HEK293 (cell line): ENCODE measurements around the gene ZNF146.

Source experiments
- CTCF ChIA-PET: fragments of 350-600 bp; formaldehyde crosslinking; extraction: SDS; loops from one replicate; lab custom pipeline; 2021; ENCODE audit warnings: antibody characterized with exemption; lab: Yijun Ruan, JAX
- POLR2A ChIA-PET: fragments of 300-600 bp; formaldehyde crosslinking; extraction: SDS; loops from one replicate; lab custom pipeline; 2020; ENCODE audit warnings: antibody characterized with exemption, inconsistent platforms; lab: Yijun Ruan, JAX
- H3K27ac ChIP-seq: fragments of 200-500 bp; sonication (Bioruptor generic); 2 replicates; pipeline ENCODE4 v1.5.1; 2014; ENCODE audit warnings: low read depth, low read length, control low read depth, inconsistent platforms; ENCODE audit errors: extremely low read depth
- H3K36me3 ChIP-seq, 2 experiments: fragments of 200-500 bp in 1 of 2; sonication (Bioruptor generic) in 1 of 2; 1 replicate in 1 of 2; 2 replicates in 1 of 2; pipeline ENCODE4 v1.5.1; 2014 to 2017; ENCODE audit warnings: inconsistent platforms in 2 of 2, low read length in 2 of 2; ENCODE audit not compliant: control insufficient read depth in 2 of 2, insufficient read depth in 1 of 2
- H3K4me1 ChIP-seq: fragments of 200-500 bp; sonication (Bioruptor generic); 2 replicates; pipeline ENCODE4 v1.5.1; 2014; ENCODE audit warnings: mild to moderate bottlenecking, low read length, inconsistent platforms; ENCODE audit not compliant: control insufficient read depth, insufficient read depth
- H3K4me3 ChIP-seq: 2 replicates; pipeline ENCODE4 v1.5.1; 2011; ENCODE audit warnings: low read depth, mild to moderate bottlenecking, control low read depth, low read length, moderate library complexity
- H3K9me3 ChIP-seq: fragments of 200-500 bp; sonication (Bioruptor generic); 2 replicates; pipeline ENCODE4 v1.5.1; 2014; ENCODE audit warnings: low read depth, low read length, inconsistent platforms; ENCODE audit not compliant: control insufficient read depth, insufficient read depth
- EGR2 ChIP-seq: fragments of 450-650 bp; formaldehyde crosslinking; IDR thresholded peaks from 2 replicates; pipeline ENCODE4 v1.5.1; 2016; ENCODE audit warnings: low read depth, missing biosample characterization, missing genetic modification characterization
- KLF1 ChIP-seq: fragments of 450-650 bp; formaldehyde crosslinking; IDR thresholded peaks from 2 replicates; pipeline ENCODE4 v1.5.1; 2016; ENCODE audit warnings: missing biosample characterization, missing genetic modification characterization
- KLF16 ChIP-seq: fragments of 450-650 bp; formaldehyde crosslinking; IDR thresholded peaks from 2 replicates; pipeline ENCODE4 v1.5.1; 2017; ENCODE audit warnings: missing biosample characterization, missing genetic modification characterization
- TCF7L2 ChIP-seq: IDR thresholded peaks from 2 replicates; pipeline ENCODE4 v1.6.1; 2011; ENCODE audit warnings: low read depth, mild to moderate bottlenecking, inconsistent platforms, low read length, moderate library complexity, borderline replicate concordance
- ZBTB48 ChIP-seq: fragments of 450-650 bp; formaldehyde crosslinking; IDR thresholded peaks from 2 replicates; pipeline ENCODE4 v1.5.1; 2016; ENCODE audit warnings: missing biosample characterization, missing genetic modification characterization
- ZNF214 ChIP-seq: fragments of 450-650 bp; formaldehyde crosslinking; IDR thresholded peaks from 2 replicates; pipeline ENCODE4 v1.5.1; 2017; ENCODE audit warnings: missing biosample characterization, mild to moderate bottlenecking, missing genetic modification characterization, borderline replicate concordance
- ZNF266 ChIP-seq: fragments of 450-650 bp; formaldehyde crosslinking; IDR thresholded peaks from 2 replicates; pipeline ENCODE4 v1.5.1; 2016; ENCODE audit warnings: missing biosample characterization, missing genetic modification characterization, low read depth
- ZNF311 ChIP-seq: fragments of 450-650 bp; formaldehyde crosslinking; IDR thresholded peaks from 2 replicates; pipeline ENCODE4 v1.5.1; 2017; ENCODE audit warnings: missing biosample characterization, missing genetic modification characterization, borderline replicate concordance
- ZNF398 ChIP-seq: fragments of 450-650 bp; formaldehyde crosslinking; IDR thresholded peaks from 2 replicates; pipeline ENCODE4 v1.5.1; 2017; ENCODE audit warnings: missing biosample characterization, missing genetic modification characterization
- ZNF555 ChIP-seq: fragments of 450-650 bp; formaldehyde crosslinking; conservative IDR thresholded peaks from 2 replicates; pipeline ENCODE4 v1.5.1; 2017; ENCODE audit warnings: missing biosample characterization, mild to moderate bottlenecking, missing genetic modification characterization, inconsistent platforms
- ZNF580 ChIP-seq: fragments of 450-650 bp; formaldehyde crosslinking; IDR thresholded peaks from 2 replicates; pipeline ENCODE4 v1.5.1; 2016; ENCODE audit warnings: missing biosample characterization, missing genetic modification characterization
- ZNF600 ChIP-seq: fragments of 450-650 bp; formaldehyde crosslinking; IDR thresholded peaks from 2 replicates; pipeline ENCODE4 v1.5.1; 2016; ENCODE audit warnings: missing biosample characterization, missing genetic modification characterization
- ZNF639 ChIP-seq: fragments of 450-650 bp; formaldehyde crosslinking; IDR thresholded peaks from 2 replicates; pipeline ENCODE4 v1.5.1; 2016; ENCODE audit warnings: missing biosample characterization, missing genetic modification characterization
- ZNF843 ChIP-seq: fragments of 450-650 bp; formaldehyde crosslinking; IDR thresholded peaks from 2 replicates; pipeline ENCODE4 v1.5.1; 2016; ENCODE audit warnings: missing biosample characterization, missing genetic modification characterization
- ZSCAN4 ChIP-seq: fragments of 450-650 bp; formaldehyde crosslinking; IDR thresholded peaks from 2 replicates; pipeline ENCODE4 v1.5.1; 2017; ENCODE audit warnings: missing biosample characterization, missing genetic modification characterization

Gene ZNF146

GRCh38 chr19:36244066-36244465 lies 29.2 kb downstream of the ZNF146 start:
- Histone ChIP-seq H3K9me3 (peaks cover 10% of the 10 kb centered on the region), H3K4me3 (no peak overlapping the region), H3K27ac (no peak overlapping the region), H3K4me1 (no peaks in the 10 kb centered on the region; the same call in 1 of the 2 replicates), H3K36me3 (peaks cover 5 to 29% of the 10 kb centered on the region in 2 experiments)
- ChIA-PET CTCF (interaction anchor here (0.6 to 0.7 kb wide), 3 partner anchors 34 to 605 kb away, joined by 3 to 7 read pairs (median 5); no protein-coding TSS in a partner anchor), POLR2A (interaction anchor here (0.6 kb wide), 1 partner anchor 218 kb away, joined by 6 read pairs; no protein-coding TSS in a partner anchor)
- TF ChIP-seq ZNF398 (tag by site-specific recombination) (no peak), ZNF214 (tag by site-specific recombination) (no peak), ZNF580 (no peak), ZNF639 (no peak), KLF16 (no peak), ZBTB48 (tag by site-specific recombination) (no peak), KLF1 (no peak), EGR2 (no peak), ZNF266 (tag by site-specific recombination) (no peak), ZNF843 (tag by site-specific recombination) (no peak)

- H3K4me3 ChIP-seq = peak overlapping the region; percentile 1; the same call in 1 of the 2 replicates
- no peak overlapping the region for H3K27ac ChIP-seq
- H3K9me3 ChIP-seq = peaks cover 5% of the 10 kb centered on the region
- H3K4me1 ChIP-seq = no peaks in the 10 kb centered on the region; the same call in 1 of the 2 replicates
- ChIA-PET CTCF (interaction anchor here (0.8 kb wide), 1 partner anchor 19 kb away, joined by 3 read pairs; no protein-coding TSS in a partner anchor), POLR2A (interaction anchor here (0.6 to 1.3 kb wide), 2 partner anchors 31 to 128 kb away, joined by 3 to 12 read pairs; partner anchors contain the start of genes ZNF146 and ZNF565)
- H3K36me3 ChIP-seq = peaks cover 0 to 15% of the 10 kb centered on the region in 2 experiments; a peak in 1 of 3 replicates
- TF ChIP-seq ZNF555 = 0 out of 2 replicates have a peak, but pooled peaks have one; percentile 1
- no peak for TF ChIP-seq ZNF311 (tag by site-specific recombination)
- TF ChIP-seq ZNF600 (tag by site-specific recombination) = peak; percentile 40; the same call in 1 of the 2 replicates
Observed at GRCh38 chr19:36245210-36246005, 30.5 kb downstream of the ZNF146 start.

GRCh38 chr19:36246006-36246481 lies 31.1 kb downstream of the ZNF146 start:
- H3K36me3 ChIP-seq = peaks cover 0 to 12% of the 10 kb centered on the region in 2 experiments; a peak in 1 of 3 replicates
- no peaks in the 10 kb centered on the region; the same call in 1 of the 2 replicates for H3K4me1 ChIP-seq
- ChIA-PET CTCF (interaction anchor here (0.8 kb wide), 1 partner anchor 20 kb away, joined by 3 read pairs; no protein-coding TSS in a partner anchor), POLR2A (interaction anchor here (0.6 to 1.3 kb wide), 2 partner anchors 31 to 127 kb away, joined by 3 to 12 read pairs; partner anchors contain the start of genes ZNF146 and ZNF565)
- TF ChIP-seq TCF7L2 = no peak
- TF ChIP-seq ZSCAN4 (tag by site-specific recombination) = peak; percentile 16; the same call in 1 of the 2 replicates
- no peak overlapping the region for H3K4me3 ChIP-seq
- H3K27ac ChIP-seq = no peak overlapping the region
- peaks cover 4% of the 10 kb centered on the region for H3K9me3 ChIP-seq
